Measurements from ENCODE around the gene CPVL. TPM values are rescaled to one million over a fixed set of nuclear protein-coding genes. Genes with fewer than 3 reads are reported as not detected.

CPVL gene
- total and polyA plus RNA-seq, 2 experiments from 2014 or later, result 30.6 to 95.2 TPM

- Histone ChIP-seq H3K4me1 (ENCODE audit: low read depth) (no peaks in the 10 kb centered on the region), H3K36me3 (no peaks in the 10 kb centered on the region), H3K27me3 (no peaks in the 10 kb centered on the region), H3K27ac (no peak overlapping the region), H3K9me3 (ENCODE audit: low read depth) (no peaks in the 10 kb centered on the region), H3K4me3 (no peak overlapping the region)
- TF ChIP-seq CTCF (IDR thresholded peaks at IDR 0.05; ENCODE audit: low read depth, low read length), result no peak
- peak in 1 of 2 donors; percentile 45 for DNase-seq (ENCODE audit: low read depth in 1 of 2, low spot score in 1 of 2)
These were observed 140.5 kb downstream of the CPVL start for GRCh38 chr7:29005829-29006228.

GRCh38 chr7:29005406-29005805 is 140.9 kb downstream of the CPVL start:
- no peaks in the 10 kb centered on the region for H3K9me3 ChIP-seq (ENCODE audit: low read depth)
- no peak for TF ChIP-seq CTCF (IDR thresholded peaks at IDR 0.05; ENCODE audit: low read depth, low read length)
- H3K4me3 ChIP-seq, result no peak overlapping the region
- DNase-seq (ENCODE audit: low read depth in 1 of 2, low spot score in 1 of 2), result no peak
- no peaks in the 10 kb centered on the region for H3K27me3 ChIP-seq
- no peak overlapping the region for H3K27ac ChIP-seq
- H3K4me1 ChIP-seq (ENCODE audit: low read depth), result no peaks in the 10 kb centered on the region
- no peaks in the 10 kb centered on the region for H3K36me3 ChIP-seq

- peaks cover 13% of the 10 kb centered on the region for H3K4me1 ChIP-seq (ENCODE audit: low read depth)
- DNase-seq (ENCODE audit: low read depth in 1 of 2, low spot score in 1 of 2), result no peak
- H3K27me3 ChIP-seq, result no peaks in the 10 kb centered on the region
- TF ChIP-seq CTCF (IDR thresholded peaks at IDR 0.05; ENCODE audit: low read depth, low read length), result no peak
- no peaks in the 10 kb centered on the region for H3K9me3 ChIP-seq (ENCODE audit: low read depth)
- no peaks in the 10 kb centered on the region for H3K36me3 ChIP-seq
- no peak overlapping the region for H3K27ac ChIP-seq
- H3K4me3 ChIP-seq, result no peak overlapping the region
These were observed 142.6 kb downstream of the CPVL start for GRCh38 chr7:29003703-29004102.

GRCh38 chr7:29000717-29001076 is 145.6 kb downstream of the CPVL start:
- TF ChIP-seq CTCF (IDR thresholded peaks at IDR 0.05; ENCODE audit: low read depth, low read length), result no peak
- H3K4me1 ChIP-seq (ENCODE audit: low read depth), result peaks cover 32% of the 10 kb centered on the region
- H3K27ac ChIP-seq, result no peak overlapping the region
- no peaks in the 10 kb centered on the region for H3K9me3 ChIP-seq (ENCODE audit: low read depth)
- no peaks in the 10 kb centered on the region for H3K27me3 ChIP-seq
- no peak overlapping the region for H3K4me3 ChIP-seq
- no peaks in the 10 kb centered on the region for H3K36me3 ChIP-seq
- no peak for DNase-seq (ENCODE audit: low read depth in 1 of 2, low spot score in 1 of 2)

GRCh38 chr7:28999895-29000716 is 146.2 kb downstream of the CPVL start:
- no peaks in the 10 kb centered on the region for H3K27me3 ChIP-seq
- no peaks in the 10 kb centered on the region for H3K36me3 ChIP-seq
- H3K9me3 ChIP-seq (ENCODE audit: low read depth), result no peaks in the 10 kb centered on the region
- peaks cover 32% of the 10 kb centered on the region for H3K4me1 ChIP-seq (ENCODE audit: low read depth)
- DNase-seq (ENCODE audit: low read depth in 1 of 2, low spot score in 1 of 2), result no peak
- no peak for TF ChIP-seq CTCF (IDR thresholded peaks at IDR 0.05; ENCODE audit: low read depth, low read length)
- H3K27ac ChIP-seq, result no peak overlapping the region
- H3K4me3 ChIP-seq, result no peak overlapping the region

Data from cardiac muscle cell (in vitro differentiated cells and primary cell).